Adrenal gland (tissue), 5 donors: ENCODE data around the gene TWF1.

Source experiments
- POLR2A ChIP-seq, 2 donors: fragments of 450-650 bp; IDR thresholded peaks; one replicate each; pipeline ENCODE4 v1.6.1; 2017; ENCODE audit warnings: antibody characterized with exemption in 2 of 2, mild to moderate bottlenecking in 2 of 2, moderate library complexity in 1 of 2
- TF ChIP-seq, protein P1 (sequence below), 6 experiments: fragments of 450-650 bp in 4 of 6; fragments of 200-600 bp in 2 of 6; sonication (generic) in 1 of 6; IDR thresholded peaks; 1 replicate in 5 of 6; 2 replicates in 1 of 6; pipeline versions ENCODE4 v1.5.1 to v1.8.0; 2016 to 2021; ENCODE audit warnings: antibody characterized with exemption in 6 of 6, mild to moderate bottlenecking in 2 of 6, moderate library complexity in 1 of 6
- donor health status: DM: no; HTN: no; CAD: no.

DNA sequence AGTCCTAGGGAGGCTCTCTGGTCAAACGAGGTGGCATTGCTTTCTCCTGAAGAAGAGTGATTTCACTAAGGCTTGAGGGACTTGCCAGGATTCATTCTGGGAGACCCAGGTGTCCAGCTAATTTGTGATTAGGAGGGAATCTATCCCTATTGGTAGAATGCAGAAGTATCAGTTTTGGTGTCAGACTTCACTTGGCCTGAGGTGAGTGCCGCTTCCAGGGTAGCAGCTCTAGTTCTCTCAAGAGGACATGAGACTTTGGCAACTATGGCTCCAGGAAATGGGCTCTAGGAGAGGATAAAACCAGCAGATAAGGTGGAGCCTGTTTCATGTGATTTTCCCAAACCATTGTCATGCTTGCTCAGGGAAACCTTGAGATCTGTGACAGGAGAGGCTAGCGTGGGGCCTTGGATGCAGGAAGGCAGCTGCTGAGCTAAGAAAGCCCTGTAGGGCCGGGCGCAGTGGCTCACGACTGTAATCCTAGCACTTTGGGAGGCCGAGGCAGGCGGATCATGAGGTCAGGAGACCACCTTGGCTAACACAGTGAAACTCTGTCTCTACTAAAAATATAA lies 18.2 kb upstream of the TWF1 start:
- TF ChIP-seq, protein P1, sequence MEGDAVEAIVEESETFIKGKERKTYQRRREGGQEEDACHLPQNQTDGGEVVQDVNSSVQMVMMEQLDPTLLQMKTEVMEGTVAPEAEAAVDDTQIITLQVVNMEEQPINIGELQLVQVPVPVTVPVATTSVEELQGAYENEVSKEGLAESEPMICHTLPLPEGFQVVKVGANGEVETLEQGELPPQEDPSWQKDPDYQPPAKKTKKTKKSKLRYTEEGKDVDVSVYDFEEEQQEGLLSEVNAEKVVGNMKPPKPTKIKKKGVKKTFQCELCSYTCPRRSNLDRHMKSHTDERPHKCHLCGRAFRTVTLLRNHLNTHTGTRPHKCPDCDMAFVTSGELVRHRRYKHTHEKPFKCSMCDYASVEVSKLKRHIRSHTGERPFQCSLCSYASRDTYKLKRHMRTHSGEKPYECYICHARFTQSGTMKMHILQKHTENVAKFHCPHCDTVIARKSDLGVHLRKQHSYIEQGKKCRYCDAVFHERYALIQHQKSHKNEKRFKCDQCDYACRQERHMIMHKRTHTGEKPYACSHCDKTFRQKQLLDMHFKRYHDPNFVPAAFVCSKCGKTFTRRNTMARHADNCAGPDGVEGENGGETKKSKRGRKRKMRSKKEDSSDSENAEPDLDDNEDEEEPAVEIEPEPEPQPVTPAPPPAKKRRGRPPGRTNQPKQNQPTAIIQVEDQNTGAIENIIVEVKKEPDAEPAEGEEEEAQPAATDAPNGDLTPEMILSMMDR (IDR thresholded peaks at IDR 0.05), result no peak
- no peak for TF ChIP-seq POLR2A (IDR thresholded peaks at IDR 0.05)
